Measurements from ENCODE around the gene OSBPL3. TPM values are rescaled to one million over a fixed set of nuclear protein-coding genes. Genes with fewer than 3 reads are reported as not detected.
A peak's percentile ranks its signal among the peaks of the same experiment; 100 is the strongest.

Gene OSBPL3
- total RNA-seq, 1 donor from 2014 or later, result 35.2 TPM

DNA sequence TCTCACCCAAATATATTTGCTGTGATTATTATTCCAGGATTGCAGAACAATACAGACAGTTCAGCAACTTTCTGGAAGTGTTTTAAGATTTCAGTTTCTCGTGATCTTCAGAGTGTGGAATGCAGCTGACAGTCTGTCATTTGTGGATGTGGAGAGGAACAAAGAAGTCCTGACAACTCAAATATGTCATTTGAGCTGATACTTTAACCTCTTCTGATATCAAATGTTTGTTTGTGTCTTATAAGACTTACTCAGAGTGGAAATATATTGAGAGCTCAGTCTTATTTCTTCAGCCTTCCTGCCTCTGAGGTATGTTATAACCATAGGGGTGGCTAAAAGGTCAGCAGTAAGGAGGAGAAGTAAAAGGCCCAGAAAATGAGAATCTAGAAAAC is 96.4 kb downstream of the OSBPL3 start:
- no peak overlapping the region for H3K4me3 ChIP-seq (ENCODE audit: low read depth, low read length)
- no peaks in the 10 kb centered on the region for H3K27me3 ChIP-seq (ENCODE audit: control insufficient read depth, insufficient read depth, low read length)
- H3K36me3 ChIP-seq (ENCODE audit: control insufficient read depth, insufficient read depth, low read length), result no peaks in the 10 kb centered on the region
- no peak for DNase-seq (ENCODE audit: low read depth)
- TF ChIP-seq, protein P1, sequence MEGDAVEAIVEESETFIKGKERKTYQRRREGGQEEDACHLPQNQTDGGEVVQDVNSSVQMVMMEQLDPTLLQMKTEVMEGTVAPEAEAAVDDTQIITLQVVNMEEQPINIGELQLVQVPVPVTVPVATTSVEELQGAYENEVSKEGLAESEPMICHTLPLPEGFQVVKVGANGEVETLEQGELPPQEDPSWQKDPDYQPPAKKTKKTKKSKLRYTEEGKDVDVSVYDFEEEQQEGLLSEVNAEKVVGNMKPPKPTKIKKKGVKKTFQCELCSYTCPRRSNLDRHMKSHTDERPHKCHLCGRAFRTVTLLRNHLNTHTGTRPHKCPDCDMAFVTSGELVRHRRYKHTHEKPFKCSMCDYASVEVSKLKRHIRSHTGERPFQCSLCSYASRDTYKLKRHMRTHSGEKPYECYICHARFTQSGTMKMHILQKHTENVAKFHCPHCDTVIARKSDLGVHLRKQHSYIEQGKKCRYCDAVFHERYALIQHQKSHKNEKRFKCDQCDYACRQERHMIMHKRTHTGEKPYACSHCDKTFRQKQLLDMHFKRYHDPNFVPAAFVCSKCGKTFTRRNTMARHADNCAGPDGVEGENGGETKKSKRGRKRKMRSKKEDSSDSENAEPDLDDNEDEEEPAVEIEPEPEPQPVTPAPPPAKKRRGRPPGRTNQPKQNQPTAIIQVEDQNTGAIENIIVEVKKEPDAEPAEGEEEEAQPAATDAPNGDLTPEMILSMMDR (IDR thresholded peaks at IDR 0.05; ENCODE audit: insufficient read depth, low read length, poor library complexity, severe bottlenecking), result no peak

DNA sequence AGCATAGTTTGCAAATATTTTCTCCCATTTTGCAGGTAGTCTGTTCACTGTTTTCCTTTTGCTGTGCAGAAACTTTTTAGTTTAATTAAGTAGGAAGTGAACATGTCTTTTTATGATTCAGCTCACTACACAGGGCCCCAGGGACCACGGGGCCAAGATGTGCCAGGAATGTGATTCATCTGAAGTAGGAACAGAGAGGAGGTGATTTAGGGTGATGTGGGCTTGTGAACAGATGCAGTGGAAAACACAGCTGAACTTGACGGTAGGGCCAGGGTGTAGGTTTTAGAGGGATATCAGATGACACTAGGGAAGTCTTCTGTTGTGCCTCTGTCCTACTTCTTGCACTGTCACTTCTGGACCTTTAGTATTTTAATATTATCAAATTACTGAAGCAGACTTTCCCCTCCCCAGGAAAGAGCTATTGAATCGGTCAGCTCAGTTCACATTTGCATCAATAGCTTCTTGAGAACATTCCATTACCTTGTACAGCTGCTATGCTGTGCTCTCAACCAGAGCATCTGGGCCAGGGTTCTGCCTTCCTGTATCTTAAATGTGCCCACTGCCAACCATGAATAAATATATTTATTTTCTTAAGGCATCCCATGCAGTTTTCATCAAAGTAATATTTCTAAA is 96.9 kb downstream of the OSBPL3 start:
- TF ChIP-seq, protein P1 (IDR thresholded peaks at IDR 0.05; ENCODE audit: insufficient read depth, low read length, poor library complexity, severe bottlenecking), result no peak
- peak; percentile 56 for DNase-seq (ENCODE audit: low read depth)
- Histone ChIP-seq H3K36me3 (ENCODE audit: control insufficient read depth, insufficient read depth, low read length) (no peaks in the 10 kb centered on the region), H3K4me3 (ENCODE audit: low read depth, low read length) (no peak overlapping the region), H3K27me3 (ENCODE audit: control insufficient read depth, insufficient read depth, low read length) (no peaks in the 10 kb centered on the region)

DNA sequence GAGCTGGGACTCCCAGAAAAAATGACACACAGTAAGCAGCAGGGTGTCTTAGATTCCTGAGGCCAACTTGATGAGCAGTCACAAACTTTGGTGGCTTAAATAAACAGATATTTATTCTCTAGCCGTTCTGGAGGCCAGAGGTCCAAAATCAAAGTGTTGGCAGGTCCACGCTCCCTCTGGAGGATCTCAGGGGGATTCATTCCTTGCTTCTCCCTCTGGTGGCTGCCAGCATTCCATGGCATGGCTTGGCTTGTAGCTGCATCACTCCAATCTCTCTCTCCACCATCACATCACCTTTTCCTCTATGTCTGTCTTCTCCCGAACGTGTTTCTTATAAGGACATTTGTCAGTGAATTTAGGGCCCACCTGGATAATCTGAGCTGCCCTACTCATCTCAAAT is 98.4 kb downstream of the OSBPL3 start:
- Histone ChIP-seq H3K36me3 (ENCODE audit: control insufficient read depth, insufficient read depth, low read length) (no peaks in the 10 kb centered on the region), H3K4me3 (ENCODE audit: low read depth, low read length) (no peak overlapping the region), H3K27me3 (ENCODE audit: control insufficient read depth, insufficient read depth, low read length) (no peaks in the 10 kb centered on the region)
- TF ChIP-seq, protein P1 (IDR thresholded peaks at IDR 0.05; ENCODE audit: insufficient read depth, low read length, poor library complexity, severe bottlenecking), result peak; percentile 16
- no peak for DNase-seq (ENCODE audit: low read depth)

DNA sequence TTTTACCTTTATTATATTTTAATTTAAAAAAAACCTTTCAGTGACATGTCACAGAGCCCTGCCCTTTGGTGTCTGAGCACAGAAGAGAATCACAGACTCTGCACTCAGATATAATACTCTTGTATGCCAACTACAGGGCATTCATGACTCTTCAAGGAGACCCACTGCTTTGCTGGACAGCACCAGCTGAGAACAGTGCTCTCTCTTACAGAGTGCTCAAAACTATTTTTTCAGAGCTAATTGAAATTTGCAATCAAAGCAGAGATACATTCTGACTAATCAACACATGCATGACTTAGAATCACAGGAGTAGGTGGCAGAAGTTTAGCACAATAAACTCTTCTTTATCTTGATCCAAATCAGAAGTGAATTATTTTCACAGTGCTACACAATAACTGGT is 99.1 kb downstream of the OSBPL3 start:
- Histone ChIP-seq H3K4me3 (ENCODE audit: low read depth, low read length) (no peak overlapping the region), H3K36me3 (ENCODE audit: control insufficient read depth, insufficient read depth, low read length) (no peaks in the 10 kb centered on the region), H3K27me3 (ENCODE audit: control insufficient read depth, insufficient read depth, low read length) (no peaks in the 10 kb centered on the region)
- TF ChIP-seq, protein P1 (IDR thresholded peaks at IDR 0.05; ENCODE audit: insufficient read depth, low read length, poor library complexity, severe bottlenecking), result no peak
- no peak for DNase-seq (ENCODE audit: low read depth)

DNA sequence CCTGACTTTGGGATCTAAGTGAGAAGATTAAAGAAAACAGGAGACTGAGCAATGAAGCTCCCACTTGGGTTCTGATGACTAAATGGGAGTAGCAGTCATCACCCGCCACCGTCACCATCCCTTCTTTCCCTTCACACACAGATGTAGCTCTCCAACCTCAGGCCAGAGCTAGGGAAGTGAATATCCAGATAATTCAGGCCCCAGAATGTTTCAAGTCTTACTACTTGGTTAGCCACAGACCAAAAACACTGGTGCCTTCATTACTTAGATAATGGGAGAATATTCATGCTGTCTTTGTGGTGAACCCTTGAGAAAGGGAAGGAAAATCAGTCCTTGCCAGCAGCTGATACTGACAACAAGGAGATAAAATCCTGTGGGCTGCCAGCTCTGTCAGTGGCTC is 100.7 kb downstream of the OSBPL3 start:
- TF ChIP-seq, protein P1 (IDR thresholded peaks at IDR 0.05; ENCODE audit: insufficient read depth, low read length, poor library complexity, severe bottlenecking), result no peak
- no peak for DNase-seq (ENCODE audit: low read depth)
- H3K27me3 ChIP-seq (ENCODE audit: control insufficient read depth, insufficient read depth, low read length), result no peaks in the 10 kb centered on the region
- no peak overlapping the region for H3K4me3 ChIP-seq (ENCODE audit: low read depth, low read length)
- H3K36me3 ChIP-seq (ENCODE audit: control insufficient read depth, insufficient read depth, low read length), result no peaks in the 10 kb centered on the region

DNA sequence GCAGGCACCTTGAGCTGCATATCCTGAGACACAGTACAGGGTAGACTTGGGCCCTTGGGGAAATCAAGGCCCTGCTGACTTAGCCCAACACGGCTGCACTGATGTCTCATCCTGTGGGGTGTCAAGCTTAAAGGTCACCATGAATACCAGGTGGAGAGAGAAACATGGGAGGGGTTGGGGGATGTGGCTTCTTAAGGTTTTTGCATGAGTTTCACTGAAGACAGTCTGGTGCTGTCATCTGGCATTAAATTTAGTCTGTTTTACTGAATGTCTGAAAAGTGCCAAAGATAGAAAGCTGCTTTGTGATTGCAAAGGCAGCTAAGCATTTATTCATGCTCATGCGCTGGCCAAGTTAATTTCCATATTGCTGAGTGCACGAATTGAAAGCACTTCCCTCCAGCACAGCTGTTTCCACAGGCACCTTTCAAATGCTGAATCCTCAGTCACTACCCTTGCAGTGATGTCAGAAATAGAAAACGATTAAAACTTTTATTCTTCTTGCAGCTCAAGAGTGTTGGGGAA is 102.1 kb downstream of the OSBPL3 start:
- TF ChIP-seq, protein P1 (IDR thresholded peaks at IDR 0.05; ENCODE audit: insufficient read depth, low read length, poor library complexity, severe bottlenecking), result no peak
- no peak for DNase-seq (ENCODE audit: low read depth)

More for the DNA sequence above, 102.1 kb downstream of the OSBPL3 start:
- no peak overlapping the region for H3K4me3 ChIP-seq (ENCODE audit: low read depth, low read length)
- no peaks in the 10 kb centered on the region for H3K27me3 ChIP-seq (ENCODE audit: control insufficient read depth, insufficient read depth, low read length)
- no peaks in the 10 kb centered on the region for H3K36me3 ChIP-seq (ENCODE audit: control insufficient read depth, insufficient read depth, low read length)
